H1 (cell line): ENCODE results near the gene PRKCZ. TPM values are rescaled to one million over a fixed set of nuclear protein-coding genes. Genes with fewer than 3 reads are reported as not detected.

Source experiments
- MAFK ChIP-seq: IDR thresholded peaks from 2 replicates; pipeline ENCODE4 v1.6.1; 2012; ENCODE audit warnings: low read depth, mild to moderate bottlenecking, improper control_type of control experiment, low read length
- NRF1 ChIP-seq: IDR thresholded peaks from 2 replicates; pipeline ENCODE4 v1.6.1; 2011; ENCODE audit warnings: mild to moderate bottlenecking, low read depth, low read length, improper control_type of control experiment
- SP2 ChIP-seq: IDR thresholded peaks from 2 replicates; pipeline ENCODE4 v1.6.1; 2012; ENCODE audit warnings: mild to moderate bottlenecking, low read length, inconsistent platforms
- TBP ChIP-seq: IDR thresholded peaks from 2 replicates; pipeline ENCODE4 v1.6.1; 2011; ENCODE audit warnings: low read depth, low read length, improper control_type of control experiment
- TEAD4 ChIP-seq: IDR thresholded peaks from 2 replicates; pipeline ENCODE4 v1.6.1; 2012; ENCODE audit warnings: low read depth, low read length, inconsistent platforms, mixed read lengths
- polyA plus RNA-seq, 7 experiments: library from polyadenylated mRNA; depleted of rRNA in 3 of 7; stranded (reverse) in 5 of 7; unstranded in 2 of 7; fragments of >200 nt in 5 of 7; fragments of 200-250 nt in 2 of 7; gene quantifications; 1 replicate in 5 of 7; 2 replicates in 1 of 7; 4 replicates in 1 of 7; pipeline versions ENCODE4 v1.2.1 to v1.2.3, GENCODE V29; 2011 to 2013; ENCODE audit warnings: missing spikeins in 2 of 7, mixed read lengths in 2 of 7
- total RNA-seq: library from RNA; stranded (reverse); fragmentation: NEBNext Ultra II Directional; extraction: Animal tissue kit (Norgen Biotek cat#: 25700); gene quantifications from 2 replicates; pipeline ENCODE4 v1.2.1, GENCODE V29; 2021

PRKCZ gene
- total and polyA plus RNA-seq, 2 of the 8 experiments (the other 6 are each of a cell fraction or from before 2014, with no cell fraction given) = 37.4 to 45.1 TPM

- TF ChIP-seq NRF1 (no peak), SP2 (no peak), TBP (no peak), TEAD4 (no peak), MAFK (no peak)
- TF ChIP-seq, all 59 proteins: peak for 0
These were observed 20.8 kb downstream of the PRKCZ start (continued) for GRCh38 chr1:2070800-2071530.
